A673 (cell line): Measurements from ENCODE around the gene TNFSF15. TPM values are rescaled to one million over a fixed set of nuclear protein-coding genes. Genes with fewer than 3 reads are reported as not detected.

ENCODE experiments used
- BruUV-seq: library from RNA; stranded (reverse); fragments of 400-500 nt; replicated peaks from 2 replicates; lab custom pipeline; 2021; lab: Mats Ljungman, UMichigan
- CTCF ChIA-PET: fragments of 300-600 bp; sonication (Branson Sonifier 250); formaldehyde crosslinking; loops from one replicate; lab custom pipeline; 2022; ENCODE audit warnings: antibody characterized with exemption; lab: Charles Lee
- POLR2A ChIA-PET: fragments of 300-600 bp; sonication (Branson Sonifier 250); formaldehyde crosslinking; loops from one replicate; lab custom pipeline; 2022; ENCODE audit warnings: antibody characterized with exemption; ENCODE audit not compliant: low non-redundant PET; lab: Charles Lee
- DNase-seq: peaks from one replicate; pipeline ENCODE4 v3.0.0-alpha.2; 2015; ENCODE audit warnings: low spot score
- H3K27ac ChIP-seq: fragments of 200-600 bp; sonication (generic); 2 replicates; pipeline ENCODE4 v1.5.1; 2016; ENCODE audit warnings: mixed run types, low read depth, mild to moderate bottlenecking, mixed read lengths, antibody characterized with exemption, low read length; ENCODE audit not compliant: poor library complexity, severe bottlenecking
- H3K27me3 ChIP-seq: fragments of 200-600 bp; sonication (generic); replicated peaks from 2 replicates; pipeline ENCODE4 v1.6.1; 2017; ENCODE audit warnings: mixed run types, low read depth, mild to moderate bottlenecking, mixed read lengths, antibody characterized with exemption, low read length; ENCODE audit not compliant: insufficient read depth, poor library complexity
- H3K36me3 ChIP-seq: fragments of 200-600 bp; sonication (generic); 2 replicates; pipeline ENCODE4 v1.6.1; 2016; ENCODE audit warnings: mixed run types, mild to moderate bottlenecking, mixed read lengths, antibody characterized with exemption, low read length; ENCODE audit not compliant: insufficient read depth, poor library complexity, severe bottlenecking
- H3K4me1 ChIP-seq: fragments of 200-600 bp; sonication (generic); 2 replicates; pipeline ENCODE4 v1.6.1; 2017; ENCODE audit warnings: mixed run types, mild to moderate bottlenecking, mixed read lengths, antibody characterized with exemption, low read length; ENCODE audit not compliant: insufficient read depth, poor library complexity, severe bottlenecking
- H3K4me3 ChIP-seq: fragments of 200-600 bp; sonication (generic); 2 replicates; pipeline ENCODE4 v1.5.1; 2016; ENCODE audit warnings: low read depth, mixed run types, mild to moderate bottlenecking, mixed read lengths, low read length; ENCODE audit not compliant: poor library complexity, severe bottlenecking
- H3K9me3 ChIP-seq: fragments of 200-600 bp; sonication (generic); 2 replicates; pipeline ENCODE4 v1.6.1; 2016; ENCODE audit warnings: mixed run types, low read depth, mild to moderate bottlenecking, mixed read lengths, antibody characterized with exemption, low read length; ENCODE audit not compliant: poor library complexity, severe bottlenecking
- CTCF ChIP-seq: fragments of 300-800, 200-600 bp; sonication (generic); conservative IDR thresholded peaks from 2 replicates; pipeline ENCODE4 v1.5.1; 2017; ENCODE audit warnings: low read depth, mild to moderate bottlenecking, antibody characterized with exemption, low read length, moderate library complexity, mixed read lengths
- EZH2 ChIP-seq: fragments of 200-600 bp; sonication (generic); IDR thresholded peaks from 2 replicates; pipeline ENCODE4 v1.6.1; 2017; ENCODE audit warnings: borderline replicate concordance, low read depth, mild to moderate bottlenecking, mixed read lengths, antibody characterized with exemption, low read length; ENCODE audit not compliant: poor library complexity, severe bottlenecking
- intact Hi-C: fragments of 100-400 bp; cut with micrococcal nuclease; formaldehyde crosslinking; loops from one replicate; pipeline ENCODE4 v1.10.0; 2022; ENCODE audit not compliant: unreplicated experiment
- total RNA-seq: library from RNA; stranded (reverse); gene quantifications from 2 replicates; pipeline ENCODE4 v1.2.3, GENCODE V29; 2021

Gene TNFSF15
- total RNA-seq, 1 experiment from 2014 or later: not detected

GRCh38 chr9:114779352-114779845 is 26.4 kb downstream of the TNFSF15 start:
- Histone ChIP-seq H3K9me3 (no peaks in the 10 kb centered on the region), H3K27me3 (no peaks in the 10 kb centered on the region), H3K4me1 (no peaks in the 10 kb centered on the region), H3K4me3 (no peak overlapping the region), H3K27ac (no peak overlapping the region), H3K36me3 (no peaks in the 10 kb centered on the region)
- BruUV-seq: no TSS peak
- TF ChIP-seq EZH2: no peak
- TF ChIP-seq CTCF: no peak
- POLR2A ChIA-PET: no interaction called here
- intact Hi-C loops: no loop called here
- DNase-seq: no peak
- CTCF ChIA-PET: no interaction called here

- H3K4me1 ChIP-seq: no peaks in the 10 kb centered on the region
- TF ChIP-seq CTCF: no peak
- TF ChIP-seq EZH2: no peak
- DNase-seq: no peak
- no peaks in the 10 kb centered on the region for H3K27me3 ChIP-seq
- no peak overlapping the region for H3K27ac ChIP-seq
- H3K9me3 ChIP-seq: no peaks in the 10 kb centered on the region
- no TSS peak for BruUV-seq
- CTCF ChIA-PET: no interaction called here
- H3K36me3 ChIP-seq: no peaks in the 10 kb centered on the region
- POLR2A ChIA-PET: no interaction called here
- H3K4me3 ChIP-seq: no peak overlapping the region
- intact Hi-C loops: no loop called here
Observed at GRCh38 chr9:114777821-114778609, 27.8 kb downstream of the TNFSF15 start.

GRCh38 chr9:114776683-114777399 is 29.0 kb downstream of the TNFSF15 start:
- no TSS peak for BruUV-seq
- no peak overlapping the region for H3K27ac ChIP-seq
- CTCF ChIA-PET: no interaction called here

More at GRCh38 chr9:114776683-114777399, 29.0 kb downstream of the TNFSF15 start:
- no peak for TF ChIP-seq CTCF
- POLR2A ChIA-PET: no interaction called here
- Histone ChIP-seq H3K4me1 (no peaks in the 10 kb centered on the region), H3K36me3 (no peaks in the 10 kb centered on the region), H3K9me3 (no peaks in the 10 kb centered on the region), H3K4me3 (no peak overlapping the region), H3K27me3 (no peaks in the 10 kb centered on the region)
- intact Hi-C loops: no loop called here
- no peak for DNase-seq
